Measurements from ENCODE around the gene CPNE4. TPM values are rescaled to one million over a fixed set of nuclear protein-coding genes. Genes with fewer than 3 reads are reported as not detected.
"Not testable (repeated sequence)": the region's sequence is repeated elsewhere in the genome, so short reads cannot be mapped to it uniquely, and the experiment has no call there.

CPNE4 gene
- total RNA-seq, 1 experiment from 2014 or later, result not detected

DNA sequence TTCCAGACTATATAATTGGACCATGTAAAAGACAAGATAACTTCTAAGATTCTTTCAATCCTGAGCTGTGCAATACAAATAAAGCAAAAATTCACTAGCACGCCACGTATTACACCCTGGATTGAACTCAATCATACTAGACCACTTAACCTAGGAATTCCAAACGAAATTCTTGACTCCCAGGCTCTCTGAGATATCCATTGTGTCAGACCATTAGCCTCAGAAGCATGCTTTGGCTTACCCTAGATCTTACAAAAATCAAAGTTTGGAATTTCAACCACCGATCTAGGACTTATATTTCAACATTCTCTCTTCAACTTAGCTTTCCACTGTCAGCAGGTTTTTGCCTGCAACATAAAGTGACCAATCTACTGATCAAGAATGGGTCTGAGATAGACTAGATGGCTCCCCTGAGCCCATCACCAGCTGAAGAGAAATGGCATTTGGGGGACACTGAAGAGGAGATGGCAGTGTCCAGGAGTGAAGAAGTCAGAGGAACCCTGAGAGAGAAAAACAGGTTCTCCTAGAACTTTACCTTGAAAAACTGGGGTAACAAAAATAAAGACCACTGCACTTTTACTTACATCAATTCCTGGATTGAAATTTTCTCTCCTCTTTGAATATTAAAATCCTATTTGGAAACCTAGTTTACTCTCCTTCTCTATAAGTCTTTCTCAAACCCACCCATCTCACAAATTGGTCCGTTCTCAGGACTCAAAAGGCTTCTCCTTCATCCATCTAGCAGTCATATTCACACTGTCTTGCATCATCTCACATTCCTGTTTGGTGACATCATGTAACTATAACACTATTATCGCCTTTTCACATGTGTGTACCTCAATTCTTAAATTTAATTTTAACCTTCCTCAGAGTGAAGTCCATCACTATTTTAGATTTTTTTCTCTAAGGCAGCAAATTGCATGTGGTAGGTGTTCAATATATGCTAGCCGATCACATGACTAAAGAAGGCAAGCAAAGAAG is 18.5 kb downstream of the CPNE4 start:
- DNase-seq (ENCODE audit: low read depth), result no peak

- DNase-seq (ENCODE audit: low read depth), result no peak
These were observed 20.7 kb downstream of the CPNE4 start for GRCh38 chr3:132014105-132014504.

- no peak for DNase-seq (ENCODE audit: low read depth)
These were observed 25.6 kb downstream of the CPNE4 start for GRCh38 chr3:132009241-132009640.

- DNase-seq (ENCODE audit: low read depth), result no peak
These were observed 26.0 kb downstream of the CPNE4 start for GRCh38 chr3:132008837-132009236.

DNA sequence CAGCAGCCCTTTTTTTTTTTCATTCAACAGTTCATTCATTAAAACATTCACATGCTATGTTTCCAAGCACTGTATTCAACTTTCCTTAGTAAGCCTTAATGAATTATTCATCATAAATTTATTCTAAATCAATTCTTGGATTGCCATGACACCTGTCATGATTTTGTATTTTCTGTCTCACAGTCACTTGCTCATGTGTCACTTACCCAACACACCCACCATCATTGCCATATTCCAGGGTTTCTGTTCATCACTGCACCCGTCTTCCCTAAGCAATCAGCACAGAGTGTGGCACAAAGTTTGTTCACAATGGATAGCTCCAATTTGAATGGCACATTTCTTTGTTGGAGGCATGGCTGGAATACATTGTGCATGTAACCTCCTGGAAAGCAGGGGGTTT is 27.2 kb downstream of the CPNE4 start:
- DNase-seq (ENCODE audit: low read depth), result no peak

GRCh38 chr3:132006605-132007204 is 28.1 kb downstream of the CPNE4 start:
- peak; percentile 24 for DNase-seq (ENCODE audit: low read depth)

DNA sequence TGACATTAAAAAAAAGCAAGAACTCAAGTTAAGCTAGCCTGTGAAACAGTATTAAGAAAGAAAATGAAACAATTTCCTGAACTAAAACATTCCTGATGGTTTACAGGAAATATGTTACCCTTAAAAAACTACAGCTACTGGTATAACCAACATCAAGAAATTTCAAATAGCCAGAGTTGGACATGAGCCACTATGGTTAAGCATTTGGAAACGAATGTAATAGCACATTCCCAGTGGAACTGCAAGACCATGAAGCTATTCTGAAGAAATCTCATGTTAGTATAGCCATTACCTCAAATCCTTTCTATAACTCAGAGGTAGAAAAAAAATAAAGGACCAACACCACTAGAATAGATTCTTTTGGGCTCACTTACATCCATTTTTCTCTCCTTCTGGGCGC is 30.2 kb downstream of the CPNE4 start:
- DNase-seq (ENCODE audit: low read depth), result no peak

- DNase-seq (ENCODE audit: low read depth), result no peak
These were observed 31.1 kb downstream of the CPNE4 start for GRCh38 chr3:132003685-132004084.

DNA sequence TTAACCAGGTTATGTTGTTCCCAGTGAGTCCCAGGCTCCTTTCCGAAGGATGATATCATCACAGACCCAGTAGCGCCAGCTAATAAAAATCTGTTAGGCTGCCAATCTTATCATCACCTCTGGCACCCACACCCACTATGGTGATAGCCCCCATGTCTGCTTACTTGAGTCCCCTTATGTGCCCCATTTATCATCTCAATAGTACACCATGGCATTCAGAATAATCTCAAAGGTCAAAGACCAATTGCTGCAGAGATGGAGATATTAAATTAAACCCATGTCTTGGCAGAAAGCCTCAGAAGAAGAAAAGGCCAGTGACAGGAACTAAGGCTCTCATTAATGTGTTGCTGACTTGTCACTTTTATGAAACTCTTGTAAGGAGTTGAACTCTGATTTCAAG is 32.8 kb downstream of the CPNE4 start:
- DNase-seq (ENCODE audit: low read depth), result no peak

GRCh38 chr3:132001036-132001435 is 33.8 kb downstream of the CPNE4 start:
- no peak for DNase-seq (ENCODE audit: low read depth)

- no peak for DNase-seq (ENCODE audit: low read depth)
These were observed 36.8 kb downstream of the CPNE4 start for GRCh38 chr3:131998027-131998426.

DNA sequence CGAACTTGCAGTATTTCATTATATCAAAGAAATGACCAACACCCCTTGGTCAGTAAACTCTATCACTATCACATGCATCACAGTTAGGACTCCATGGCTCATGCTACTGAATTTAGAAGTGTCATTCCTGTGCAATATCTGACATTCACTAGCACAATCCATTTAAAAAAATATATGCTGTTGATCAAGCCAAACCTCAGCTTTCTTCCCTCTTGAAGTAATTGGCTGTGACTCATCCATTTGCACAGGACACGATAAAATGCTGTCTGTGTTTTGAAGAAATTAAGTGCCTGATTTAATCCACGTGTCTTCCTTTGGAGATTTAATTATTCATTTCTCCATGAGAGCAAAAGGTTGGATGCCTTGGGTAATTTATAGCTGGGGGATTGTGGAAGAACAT is 38.9 kb downstream of the CPNE4 start:
- DNase-seq (ENCODE audit: low read depth), result no peak

DNA sequence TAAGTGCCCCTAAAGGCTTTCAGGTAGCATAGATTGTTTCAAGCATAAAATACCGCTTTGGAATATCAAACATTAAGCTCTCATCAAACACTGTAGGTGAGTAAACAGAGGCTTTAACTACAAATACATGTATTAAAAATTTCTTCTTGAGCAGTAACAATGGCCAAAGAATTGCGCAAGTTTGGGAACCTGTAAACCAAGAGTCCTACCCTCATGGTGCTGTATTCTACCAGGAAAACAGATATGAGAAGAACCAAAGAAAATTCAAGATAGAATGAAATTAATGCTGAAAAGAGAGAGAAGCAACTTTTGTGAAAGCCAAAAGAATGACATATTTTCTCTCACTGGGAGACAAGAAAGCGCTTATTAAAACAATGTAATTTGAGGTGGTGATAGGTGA is 45.5 kb downstream of the CPNE4 start:
- DNase-seq (ENCODE audit: low read depth), result no peak

DNA sequence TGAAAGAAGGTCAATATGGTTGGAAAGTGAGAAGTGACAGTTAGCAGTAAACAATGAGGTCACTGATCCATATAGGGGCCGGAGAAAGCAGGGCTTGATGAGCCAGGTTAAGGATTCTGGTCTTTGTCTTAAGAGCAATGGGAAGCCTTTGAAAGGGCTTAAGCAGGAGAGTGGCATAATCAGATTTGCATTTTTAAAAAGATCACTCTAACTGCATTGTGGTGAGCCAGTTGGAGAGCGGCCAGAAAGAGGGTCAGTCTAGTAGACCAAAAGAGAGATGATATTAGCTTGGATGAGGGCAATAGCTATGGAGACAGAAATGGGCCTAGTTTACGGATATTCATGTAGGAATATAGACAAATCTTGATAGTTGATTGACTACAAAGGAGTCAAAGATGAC is 46.6 kb downstream of the CPNE4 start:
- DNase-seq (ENCODE audit: low read depth), result no peak

- DNase-seq (ENCODE audit: low read depth), result no peak
These were observed 51.1 kb downstream of the CPNE4 start for GRCh38 chr3:131983689-131984088.

DNA sequence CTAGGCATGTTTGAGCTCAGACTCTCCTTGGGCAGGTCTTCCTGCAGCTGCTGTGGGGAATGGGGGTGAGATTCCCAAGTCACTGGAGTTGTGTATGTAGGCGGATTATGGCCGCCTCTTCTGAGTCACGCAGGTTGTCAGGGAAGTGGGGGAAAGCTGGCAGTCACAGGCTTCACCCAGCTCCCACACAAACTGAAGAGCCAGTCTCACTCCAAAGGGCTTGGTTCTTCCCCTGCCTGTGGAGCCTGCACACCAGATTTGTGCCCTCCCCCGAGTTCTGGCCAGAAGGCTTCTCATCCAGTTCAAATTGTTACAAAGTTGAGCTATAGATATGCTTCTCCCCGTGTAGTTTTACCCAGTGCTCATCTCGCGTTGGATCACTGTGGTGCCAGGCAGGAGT is 53.5 kb downstream of the CPNE4 start:
- no peak for DNase-seq (ENCODE audit: low read depth)

- DNase-seq (ENCODE audit: low read depth), result no peak
These were observed 58.4 kb downstream of the CPNE4 start for GRCh38 chr3:131976448-131976847.

- no peak for DNase-seq (ENCODE audit: low read depth)
These were observed 59.8 kb downstream of the CPNE4 start for GRCh38 chr3:131975047-131975446.

DNA sequence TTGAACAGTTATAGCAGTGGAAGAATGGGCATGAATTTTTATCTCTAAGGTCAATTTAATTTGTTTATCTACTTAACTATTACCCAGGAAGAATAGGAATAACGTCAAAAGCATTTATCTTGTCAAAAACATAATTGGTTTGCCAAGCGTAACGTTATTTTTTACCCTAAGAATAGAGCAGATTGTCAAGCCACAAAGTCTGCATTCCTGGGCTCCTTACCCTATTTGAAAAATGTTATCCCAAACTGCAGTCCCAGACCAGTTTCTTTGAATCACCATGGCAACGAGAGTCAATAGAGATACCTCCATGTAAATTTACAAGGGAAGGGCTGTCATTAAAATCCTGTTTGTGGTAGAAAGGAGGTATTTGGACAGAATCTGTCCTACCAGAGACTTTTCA is 61.1 kb downstream of the CPNE4 start:
- no peak for DNase-seq (ENCODE audit: low read depth)

DNA sequence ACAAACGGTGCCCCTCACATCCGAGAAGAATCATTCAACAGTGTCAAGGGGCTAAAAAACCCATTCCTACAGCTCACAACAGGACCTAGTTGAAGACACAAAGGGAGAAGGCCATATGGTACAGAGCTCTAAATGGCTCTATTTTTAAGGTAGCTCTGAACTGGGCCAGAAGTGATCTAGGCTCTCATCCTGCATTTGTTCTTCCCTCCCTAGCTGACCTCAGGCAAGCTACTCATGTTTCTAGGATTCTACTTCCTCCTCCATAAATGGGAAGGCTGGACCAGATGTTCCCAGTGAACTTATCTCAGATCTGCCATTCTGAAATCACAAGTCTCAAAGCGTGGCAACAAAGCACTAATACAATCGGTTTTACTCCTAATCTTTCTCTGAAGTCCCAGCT is 62.3 kb downstream of the CPNE4 start:
- no peak for DNase-seq (ENCODE audit: low read depth)

- DNase-seq (ENCODE audit: low read depth), result no peak
These were observed 62.7 kb downstream of the CPNE4 start for GRCh38 chr3:131972091-131972490.

- not testable (repeated sequence) for DNase-seq (ENCODE audit: low read depth)
These were observed 71.4 kb downstream of the CPNE4 start for GRCh38 chr3:131963442-131963841.

- DNase-seq (ENCODE audit: low read depth), result no peak
These were observed 71.8 kb downstream of the CPNE4 start for GRCh38 chr3:131962982-131963381.
